Vagina (tissue), 2 donors: ENCODE measurements around the gene GPRASP3. TPM values are rescaled to one million over a fixed set of nuclear protein-coding genes. Genes with fewer than 3 reads are reported as not detected.

ENCODE experiments used
- DNase-seq, 2 donors: peaks; one replicate each; pipeline ENCODE4 v3.0.0-alpha.2; 2017; ENCODE audit errors: extremely low spot score in 2 of 2
- H3K27ac ChIP-seq: fragments of 200-600 bp; sonication (generic); one replicate; pipeline ENCODE4 v1.5.1; 2019
- H3K27me3 ChIP-seq: fragments of 200-600 bp; sonication (generic); one replicate; pipeline ENCODE4 v1.5.1; 2019
- H3K36me3 ChIP-seq, 2 donors: fragments of 200-600 bp; sonication (generic); one replicate each; pipeline ENCODE4 v1.5.1; 2017 to 2019
- H3K4me1 ChIP-seq: fragments of 200-600 bp; sonication (generic); one replicate; pipeline ENCODE4 v1.5.1; 2019
- H3K4me3 ChIP-seq, 2 donors: fragments of 200-600 bp; sonication (generic); 1 replicate in 1 of 2; 2 replicates in 1 of 2; pipeline ENCODE4 v1.5.1; 2016 to 2019
- H3K9me3 ChIP-seq: fragments of 200-600 bp; sonication (generic); one replicate; pipeline ENCODE4 v1.5.1; 2019
- CTCF ChIP-seq, 3 experiments: fragments of 450-650 bp in 2 of 3; fragments of 200-600 bp in 1 of 3; sonication (generic) in 1 of 3; IDR thresholded peaks; one replicate each; pipeline ENCODE4 v1.5.1; 2017 to 2019; ENCODE audit warnings: antibody characterized with exemption in 3 of 3, mild to moderate bottlenecking in 2 of 3, moderate library complexity in 2 of 3
- POLR2A ChIP-seq, 2 donors: fragments of 450-650 bp; IDR thresholded peaks; one replicate each; pipeline ENCODE4 v1.6.1; 2017; ENCODE audit warnings: antibody characterized with exemption in 2 of 2, mild to moderate bottlenecking in 2 of 2, moderate library complexity in 2 of 2
- POLR2AphosphoS5 ChIP-seq, 2 donors: sonication (generic); formaldehyde crosslinking; IDR thresholded peaks; one replicate each; pipeline ENCODE4 v1.9.0; 2017; ENCODE audit warnings: antibody characterized with exemption in 2 of 2, mild to moderate bottlenecking in 2 of 2, low read depth in 1 of 2; ENCODE audit not compliant: insufficient read depth in 1 of 2
- intact Hi-C: fragments of 100-400 bp; cut with DNase I; formaldehyde crosslinking; loops from one replicate; pipeline ENCODE4 v1.15.1; 2023
- small RNA-seq: library from RNA; depleted of rRNA; stranded (forward); fragments of <200 nt; gene quantifications from one replicate; pipeline ENCODE3, GENCODE V24; 2016
- total RNA-seq: library from RNA; depleted of rRNA; stranded (reverse); fragments of >200 nt; gene quantifications from one replicate; pipeline ENCODE4 v1.2.3, GENCODE V29; 2016

Gene GPRASP3
- total RNA-seq, 1 donor from 2014 or later, result 3.2 TPM

GRCh38 chrX:102767287-102767686, 46.7 kb downstream of the GPRASP3 start:
- DNase-seq, result no peak
- Histone ChIP-seq H3K36me3 (no peaks in the 10 kb centered on the region), H3K27ac (no peak overlapping the region), H3K27me3 (no peaks in the 10 kb centered on the region), H3K4me3 (no peak overlapping the region), H3K4me1 (no peaks in the 10 kb centered on the region), H3K9me3 (no peaks in the 10 kb centered on the region)
- intact Hi-C loops, result no loop called here
- TF ChIP-seq CTCF (IDR thresholded peaks at IDR 0.05) (no peak), POLR2AphosphoS5 (IDR thresholded peaks at IDR 0.05; ENCODE audit: insufficient read depth in 1 of 2, low read depth in 1 of 2) (no peak), POLR2A (IDR thresholded peaks at IDR 0.05) (no peak)

- no peaks in the 10 kb centered on the region for H3K27me3 ChIP-seq
- H3K4me3 ChIP-seq, result peak overlapping the region; percentile 43 to 59
- H3K27ac ChIP-seq, result no peak overlapping the region
- H3K36me3 ChIP-seq, result no peaks in the 10 kb centered on the region
- TF ChIP-seq CTCF (IDR thresholded peaks at IDR 0.05), result no peak
- TF ChIP-seq POLR2AphosphoS5 (IDR thresholded peaks at IDR 0.05; ENCODE audit: insufficient read depth in 1 of 2, low read depth in 1 of 2), result peak in 1 of 2 donors; percentile 48
- no peak for DNase-seq
- intact Hi-C loops, result no loop called here
- H3K4me1 ChIP-seq, result no peaks in the 10 kb centered on the region
- no peaks in the 10 kb centered on the region for H3K9me3 ChIP-seq
Observed at GRCh38 chrX:102768987-102769761, 48.6 kb downstream of the GPRASP3 start.

Small RNAs within 50 kb of the gene (small RNA-seq; reads per million reads assigned to genes)
- not detected for gene RNU6-589P

Other genes with a start within 250 kb of the GPRASP3 start
- not detected for gene TCP11X2, start 248.9 kb upstream of the GPRASP3 start, total RNA-seq
- gene TMSB15A, start 204.0 kb upstream of the GPRASP3 start, total RNA-seq, result not detected
- 9.6 TPM for gene ARMCX5, start 121.2 kb upstream of the GPRASP3 start, total RNA-seq
- gene GPRASP1, start 69.3 kb upstream of the GPRASP3 start, total RNA-seq, result 12.8 TPM
- 10.8 TPM for gene GPRASP2, start 8.3 kb upstream of the GPRASP3 start, total RNA-seq
- gene RAB40AL, start 216.5 kb downstream of the GPRASP3 start, total RNA-seq, result 9.6 TPM